ENCODE data around the gene CDKAL1. TPM values are rescaled to one million over a fixed set of nuclear protein-coding genes. Genes with fewer than 3 reads are reported as not detected.

CDKAL1 gene
- total and polyA plus RNA-seq, 10 of the 15 experiments (the other 5 are each of a cell fraction or from before 2014, with no cell fraction given) = 10.7 to 26.9 (median 17.3) TPM

DNA sequence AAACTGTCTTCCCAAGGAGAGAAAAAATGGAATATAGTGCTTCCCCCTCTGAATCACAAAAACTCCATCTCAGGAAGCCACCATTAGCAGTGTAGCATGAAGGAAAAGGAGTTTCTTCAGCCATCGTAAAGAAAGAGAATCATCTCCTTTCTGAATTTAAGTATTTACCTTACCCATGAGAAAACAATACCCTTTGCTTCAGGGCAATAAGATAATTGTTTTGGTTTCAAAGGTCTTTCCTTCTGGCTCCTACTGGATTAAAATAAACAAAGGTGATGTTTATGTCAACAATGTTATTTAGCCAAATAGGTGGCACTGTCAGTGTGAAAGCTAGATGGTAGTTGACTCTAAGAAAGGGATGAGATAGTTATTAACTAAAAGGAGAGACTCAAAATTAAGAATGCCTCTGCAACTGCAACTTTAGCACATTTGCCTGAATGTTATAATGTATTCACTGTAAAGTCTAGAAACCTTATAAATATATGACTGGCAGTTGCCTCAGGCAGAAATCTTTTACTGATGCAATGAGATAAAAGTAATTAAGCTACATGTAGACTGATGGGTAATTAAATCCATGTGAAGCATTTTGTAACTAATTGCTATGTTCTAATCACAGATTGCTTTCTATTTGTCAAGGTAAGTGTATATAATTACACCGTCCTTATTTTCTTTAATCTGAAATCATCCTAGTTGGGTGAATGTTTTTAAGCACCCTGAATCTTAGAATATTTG, 399.0 kb downstream of the CDKAL1 start:
- FAIRE-seq = no peak
- DNase-seq (ENCODE audit: low read depth, low spot score) = no peak
- POLR2A ChIA-PET = no interaction called here
- no peaks in the 10 kb centered on the region for H3K79me2 ChIP-seq (ENCODE audit: control insufficient read depth, insufficient read depth, low read length)
- CTCF ChIA-PET = interaction anchor here (0.8 to 1.7 kb wide), 3 partner anchors 9 to 20 kb away, joined by 3 to 4 read pairs (median 3); no protein-coding TSS in a partner anchor
- no peak for ATAC-seq
- H4K20me1 ChIP-seq (ENCODE audit: control insufficient read depth, insufficient read depth) = no peaks in the 10 kb centered on the region
- no peak overlapping the region for H3K9ac ChIP-seq (ENCODE audit: control insufficient read depth, insufficient read depth, low read length)
- H3K27me3 ChIP-seq (replicated peaks in 1 of 2; ENCODE audit: control insufficient read depth in 2 of 2, insufficient read depth in 2 of 2, low read length in 1 of 2) = no peaks in the 10 kb centered on the region
- H3K36me3 ChIP-seq (ENCODE audit: control insufficient read depth in 2 of 2, insufficient read depth in 2 of 2, low read length in 1 of 2) = no peaks in the 10 kb centered on the region
- in situ Hi-C loops (cut with MboI) (no loop called here), intact Hi-C loops (cut with micrococcal nuclease; ENCODE audit: unreplicated experiment) (no loop called here)
- SMC1A ChIA-PET (ENCODE audit: uncharacterized antibody, unreplicated experiment) = interaction anchor here (0.8 to 1.3 kb wide), 5 partner anchors 9 to 127 kb away, joined by 3 to 5 read pairs (median 3); no protein-coding TSS in a partner anchor
- H3K4me2 ChIP-seq (ENCODE audit: control insufficient read depth, insufficient read depth) = no peak overlapping the region
- H2AFZ ChIP-seq (ENCODE audit: control insufficient read depth, low read depth, low read length) = no peak overlapping the region
- no peaks in the 10 kb centered on the region for H3K4me1 ChIP-seq (ENCODE audit: control insufficient read depth, insufficient read depth, low read length)
- BruUV-seq (replicated peaks) = no TSS peak
- RAD21 ChIA-PET (ENCODE audit: unreplicated experiment) = no interaction called here
- no peak overlapping the region for H3K27ac ChIP-seq (ENCODE audit: control insufficient read depth, insufficient read depth)
- no peak overlapping the region for H3K4me3 ChIP-seq
- WGBS (ENCODE audit: insufficient coverage, insufficient replicate concordance, low lambda C conversion rate, missing lambda C conversion rate) = 93% methylated on average over 2 of the region's 2 CpGs
- H3K9me3 ChIP-seq (replicated peaks; ENCODE audit: control insufficient read depth, insufficient read depth, low read length) = no peaks in the 10 kb centered on the region
- TF ChIP-seq, protein P1, sequence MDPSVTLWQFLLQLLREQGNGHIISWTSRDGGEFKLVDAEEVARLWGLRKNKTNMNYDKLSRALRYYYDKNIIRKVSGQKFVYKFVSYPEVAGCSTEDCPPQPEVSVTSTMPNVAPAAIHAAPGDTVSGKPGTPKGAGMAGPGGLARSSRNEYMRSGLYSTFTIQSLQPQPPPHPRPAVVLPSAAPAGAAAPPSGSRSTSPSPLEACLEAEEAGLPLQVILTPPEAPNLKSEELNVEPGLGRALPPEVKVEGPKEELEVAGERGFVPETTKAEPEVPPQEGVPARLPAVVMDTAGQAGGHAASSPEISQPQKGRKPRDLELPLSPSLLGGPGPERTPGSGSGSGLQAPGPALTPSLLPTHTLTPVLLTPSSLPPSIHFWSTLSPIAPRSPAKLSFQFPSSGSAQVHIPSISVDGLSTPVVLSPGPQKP (IDR thresholded peaks at IDR 0.05; ENCODE audit: low read depth, low read length) = no peak
- TF ChIP-seq JUND (IDR thresholded peaks at IDR 0.05; ENCODE audit: low read depth, low read length) (no peak), PAX5 (IDR thresholded peaks at IDR 0.05; ENCODE audit: borderline replicate concordance, low read depth, low read length) (no peak), BACH1 (IDR thresholded peaks at IDR 0.05; ENCODE audit: borderline replicate concordance) (no peak), NR2F1 (conservative IDR thresholded peaks at IDR 0.05) (no peak), KAT2A (conservative IDR thresholded peaks at IDR 0.05; ENCODE audit: control insufficient read depth, low read depth, low read length) (no peak), ZSCAN29 (IDR thresholded peaks at IDR 0.05) (no peak), SMAD5 (IDR thresholded peaks at IDR 0.05; ENCODE audit: low read depth) (no peak)
- TF ChIP-seq, protein P2, sequence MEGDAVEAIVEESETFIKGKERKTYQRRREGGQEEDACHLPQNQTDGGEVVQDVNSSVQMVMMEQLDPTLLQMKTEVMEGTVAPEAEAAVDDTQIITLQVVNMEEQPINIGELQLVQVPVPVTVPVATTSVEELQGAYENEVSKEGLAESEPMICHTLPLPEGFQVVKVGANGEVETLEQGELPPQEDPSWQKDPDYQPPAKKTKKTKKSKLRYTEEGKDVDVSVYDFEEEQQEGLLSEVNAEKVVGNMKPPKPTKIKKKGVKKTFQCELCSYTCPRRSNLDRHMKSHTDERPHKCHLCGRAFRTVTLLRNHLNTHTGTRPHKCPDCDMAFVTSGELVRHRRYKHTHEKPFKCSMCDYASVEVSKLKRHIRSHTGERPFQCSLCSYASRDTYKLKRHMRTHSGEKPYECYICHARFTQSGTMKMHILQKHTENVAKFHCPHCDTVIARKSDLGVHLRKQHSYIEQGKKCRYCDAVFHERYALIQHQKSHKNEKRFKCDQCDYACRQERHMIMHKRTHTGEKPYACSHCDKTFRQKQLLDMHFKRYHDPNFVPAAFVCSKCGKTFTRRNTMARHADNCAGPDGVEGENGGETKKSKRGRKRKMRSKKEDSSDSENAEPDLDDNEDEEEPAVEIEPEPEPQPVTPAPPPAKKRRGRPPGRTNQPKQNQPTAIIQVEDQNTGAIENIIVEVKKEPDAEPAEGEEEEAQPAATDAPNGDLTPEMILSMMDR (IDR thresholded peaks at IDR 0.05 in 2 of 3, conservative IDR thresholded peaks at IDR 0.05 in 1 of 3; ENCODE audit: control insufficient read depth in 2 of 3, extremely low read depth in 1 of 3, insufficient read depth in 1 of 3, low read depth in 3 of 3, low read length in 3 of 3) = no peak
- TF ChIP-seq, protein P3, sequence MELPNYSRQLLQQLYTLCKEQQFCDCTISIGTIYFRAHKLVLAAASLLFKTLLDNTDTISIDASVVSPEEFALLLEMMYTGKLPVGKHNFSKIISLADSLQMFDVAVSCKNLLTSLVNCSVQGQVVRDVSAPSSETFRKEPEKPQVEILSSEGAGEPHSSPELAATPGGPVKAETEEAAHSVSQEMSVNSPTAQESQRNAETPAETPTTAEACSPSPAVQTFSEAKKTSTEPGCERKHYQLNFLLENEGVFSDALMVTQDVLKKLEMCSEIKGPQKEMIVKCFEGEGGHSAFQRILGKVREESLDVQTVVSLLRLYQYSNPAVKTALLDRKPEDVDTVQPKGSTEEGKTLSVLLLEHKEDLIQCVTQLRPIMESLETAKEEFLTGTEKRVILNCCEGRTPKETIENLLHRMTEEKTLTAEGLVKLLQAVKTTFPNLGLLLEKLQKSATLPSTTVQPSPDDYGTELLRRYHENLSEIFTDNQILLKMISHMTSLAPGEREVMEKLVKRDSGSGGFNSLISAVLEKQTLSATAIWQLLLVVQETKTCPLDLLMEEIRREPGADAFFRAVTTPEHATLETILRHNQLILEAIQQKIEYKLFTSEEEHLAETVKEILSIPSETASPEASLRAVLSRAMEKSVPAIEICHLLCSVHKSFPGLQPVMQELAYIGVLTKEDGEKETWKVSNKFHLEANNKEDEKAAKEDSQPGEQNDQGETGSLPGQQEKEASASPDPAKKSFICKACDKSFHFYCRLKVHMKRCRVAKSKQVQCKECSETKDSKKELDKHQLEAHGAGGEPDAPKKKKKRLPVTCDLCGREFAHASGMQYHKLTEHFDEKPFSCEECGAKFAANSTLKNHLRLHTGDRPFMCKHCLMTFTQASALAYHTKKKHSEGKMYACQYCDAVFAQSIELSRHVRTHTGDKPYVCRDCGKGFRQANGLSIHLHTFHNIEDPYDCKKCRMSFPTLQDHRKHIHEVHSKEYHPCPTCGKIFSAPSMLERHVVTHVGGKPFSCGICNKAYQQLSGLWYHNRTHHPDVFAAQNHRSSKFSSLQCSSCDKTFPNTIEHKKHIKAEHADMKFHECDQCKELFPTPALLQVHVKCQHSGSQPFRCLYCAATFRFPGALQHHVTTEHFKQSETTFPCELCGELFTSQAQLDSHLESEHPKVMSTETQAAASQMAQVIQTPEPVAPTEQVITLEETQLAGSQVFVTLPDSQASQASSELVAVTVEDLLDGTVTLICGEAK (IDR thresholded peaks at IDR 0.05; ENCODE audit: borderline replicate concordance) = no peak
